ENCODE measurements around the gene TBC1D22A.
"Not testable (repeated sequence)": the region's sequence is repeated elsewhere in the genome, so short reads cannot be mapped to it uniquely, and the experiment has no call there.

The TBC1D22A gene

GRCh38 chr22:47048123-47049077 is 285.9 kb downstream of the TBC1D22A start:
- no peak overlapping the region for H3K4me3 ChIP-seq (replicated peaks; ENCODE audit: low read depth, low read length)
- TF ChIP-seq CTCF (IDR thresholded peaks at IDR 0.05; ENCODE audit: low read length, missing control alignments), result no peak
- DNase-seq (ENCODE audit: low read depth), result no peak

- no peak for TF ChIP-seq CTCF (IDR thresholded peaks at IDR 0.05; ENCODE audit: low read length, missing control alignments)
Observed at GRCh38 chr22:47049078-47049624, 286.7 kb downstream of the TBC1D22A start.

GRCh38 chr22:47049736-47050400 is 287.4 kb downstream of the TBC1D22A start:
- not testable (repeated sequence) for DNase-seq (ENCODE audit: low read depth); H3K4me3 ChIP-seq (replicated peaks; ENCODE audit: low read depth, low read length)

More at GRCh38 chr22:47049078-47049624, 286.7 kb downstream of the TBC1D22A start:
- DNase-seq (ENCODE audit: low read depth), result no peak
- no peak overlapping the region for H3K4me3 ChIP-seq (replicated peaks; ENCODE audit: low read depth, low read length)

- no peak overlapping the region for H3K4me3 ChIP-seq (replicated peaks; ENCODE audit: low read depth, low read length)
- TF ChIP-seq CTCF (IDR thresholded peaks at IDR 0.05; ENCODE audit: low read length, missing control alignments), result no peak
- DNase-seq (ENCODE audit: low read depth), result no peak
Observed at GRCh38 chr22:47050401-47051051, 288.1 kb downstream of the TBC1D22A start.

GRCh38 chr22:47051441-47052071 is 289.1 kb downstream of the TBC1D22A start:
- DNase-seq (ENCODE audit: low read depth), result no peak
- H3K4me3 ChIP-seq (replicated peaks; ENCODE audit: low read depth, low read length), result no peak overlapping the region
- no peak for TF ChIP-seq CTCF (IDR thresholded peaks at IDR 0.05; ENCODE audit: low read length, missing control alignments)

- TF ChIP-seq CTCF (IDR thresholded peaks at IDR 0.05; ENCODE audit: low read length, missing control alignments), result no peak
- no peak for DNase-seq (ENCODE audit: low read depth)
- no peak overlapping the region for H3K4me3 ChIP-seq (replicated peaks; ENCODE audit: low read depth, low read length)
Observed at GRCh38 chr22:47052236-47053012, 290.0 kb downstream of the TBC1D22A start.
